ENCODE results near the gene MYMX.

MYMX gene

DNA sequence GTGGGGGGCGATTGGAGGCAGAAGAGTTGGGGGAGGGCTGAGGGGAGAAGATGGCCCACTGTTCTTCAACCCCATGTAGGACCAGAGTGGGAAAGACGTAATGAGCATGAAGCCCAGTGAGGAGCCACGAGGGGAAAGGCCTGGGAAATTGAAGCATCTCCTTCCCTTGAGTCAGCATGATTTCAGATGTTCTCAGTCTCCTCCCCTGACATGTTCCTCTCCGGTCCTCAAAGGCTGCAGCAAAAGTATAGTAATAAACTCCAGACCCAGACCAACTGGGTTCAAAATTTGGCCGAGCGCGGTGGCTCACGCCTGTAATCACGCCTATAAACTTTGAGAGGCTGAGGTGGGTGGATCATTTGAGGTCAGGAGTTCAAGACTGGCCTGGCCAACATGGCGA is 50.5 kb downstream of the MYMX start:
- Histone ChIP-seq H3K9ac (ENCODE audit: low read depth, low read length) (no peak overlapping the region), H3K27ac (ENCODE audit: low read length) (no peak overlapping the region), H3K27me3 (ENCODE audit: insufficient read depth, low read length) (peaks cover 33% of the 10 kb centered on the region)

More for the DNA sequence above, 50.5 kb downstream of the MYMX start:
- Histone ChIP-seq H3K36me3 (ENCODE audit: insufficient read depth, low read depth, low read length) (no peaks in the 10 kb centered on the region), H3K9me3 (ENCODE audit: insufficient read depth, low read depth, low read length) (no peaks in the 10 kb centered on the region), H3K4me1 (ENCODE audit: insufficient read depth, low read length) (peaks cover 38% of the 10 kb centered on the region), H3K4me3 (ENCODE audit: low read length) (no peak overlapping the region)
